ENCODE results near the gene ASMTL. TPM values are rescaled to one million over a fixed set of nuclear protein-coding genes. Genes with fewer than 3 reads are reported as not detected.

ASMTL gene
- total and polyA plus RNA-seq, 3 experiments from 2014 or later: 26.1 to 47.9 (median 26.5) TPM

DNA sequence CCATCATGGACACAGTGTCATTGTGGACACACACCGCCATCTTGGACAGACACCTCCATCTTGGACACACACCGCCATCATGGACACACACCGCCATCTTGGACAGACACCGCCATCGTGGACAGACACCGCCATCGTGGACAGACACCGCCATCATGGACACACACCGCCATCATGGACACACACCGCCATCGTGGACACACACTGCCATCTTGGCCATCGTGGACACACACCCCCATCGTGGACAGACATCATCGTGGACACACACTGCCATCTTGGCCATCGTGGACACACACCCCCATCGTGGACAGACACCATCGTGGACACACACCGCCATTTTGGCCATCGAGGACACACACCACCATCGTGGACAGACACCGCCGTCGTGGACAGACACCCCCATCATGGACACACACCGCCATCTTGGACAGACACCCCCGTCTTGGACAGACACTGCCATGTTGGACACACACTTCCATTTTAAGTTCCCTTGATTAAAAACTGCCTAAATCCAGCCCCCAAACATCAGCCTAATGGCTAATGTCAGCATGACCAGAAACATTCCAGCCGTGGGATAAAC is 9.1 kb downstream of the ASMTL start:
- POLR2A ChIA-PET: no interaction called here
- Histone ChIP-seq H3K36me3 (ENCODE audit: insufficient read depth, low read length) (peaks cover 5% of the 10 kb centered on the region), H3K9me3 (ENCODE audit: low read length) (no peaks in the 10 kb centered on the region), H3K4me1 (ENCODE audit: insufficient read depth, low read length) (no peaks in the 10 kb centered on the region), H3K4me3 (ENCODE audit: low read length) (no peak overlapping the region), H3K27ac (ENCODE audit: low read depth, low read length) (no peak overlapping the region), H3K27me3 (ENCODE audit: insufficient read depth, low read length, poor library complexity, severe bottlenecking) (no peaks in the 10 kb centered on the region)
- peaks cover 0 to 3% of the 10 kb centered on the region in 2 donors for H3K27me3 Mint-ChIP-seq
- H3K27ac Mint-ChIP-seq: peak overlapping the region in 3 of 8 donors; percentile 8 to 64 (median 31)
- no peak overlapping the region for H3K4me3 Mint-ChIP-seq
- no peak for DNase-seq
- peaks cover 3 to 19% (median 7%) of the 10 kb centered on the region in 5 donors for H3K9me3 Mint-ChIP-seq
- CTCF ChIA-PET: no interaction called here
- peaks cover 3 to 26% (median 4%) of the 10 kb centered on the region in 3 donors for H3K4me1 Mint-ChIP-seq
- H3K36me3 Mint-ChIP-seq: peaks cover 12 to 44% (median 33%) of the 10 kb centered on the region in 3 donors

DNA sequence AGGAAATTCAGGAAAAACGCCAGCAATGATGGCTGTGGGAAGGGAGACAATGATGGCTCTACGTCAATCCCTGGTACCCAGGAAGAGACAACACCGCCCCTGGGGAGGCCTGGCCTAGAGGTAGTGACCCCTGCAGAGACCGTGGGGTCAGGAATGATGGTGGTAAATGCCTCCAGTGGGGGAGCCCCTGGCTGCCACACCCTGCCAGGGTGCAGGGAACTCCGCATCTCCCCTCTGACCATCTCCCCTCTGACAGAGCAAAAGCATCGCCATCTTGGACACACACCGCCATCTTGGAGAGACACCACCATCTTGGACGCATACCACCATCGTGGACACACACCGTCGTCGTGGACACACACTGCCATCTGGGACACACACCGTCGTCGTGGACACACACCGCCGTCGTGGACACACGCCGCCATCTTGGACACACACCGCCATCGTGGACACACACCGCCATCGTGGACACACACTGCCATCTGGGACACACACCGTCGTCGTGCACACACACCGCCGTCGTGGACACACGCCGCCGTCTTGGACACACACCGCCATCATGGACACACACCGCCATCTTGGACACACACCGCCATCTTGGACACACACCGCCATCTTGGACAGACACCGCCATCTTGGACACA is 9.9 kb downstream of the ASMTL start:
- Histone ChIP-seq H3K9me3 (ENCODE audit: low read length) (no peaks in the 10 kb centered on the region), H3K27me3 (ENCODE audit: insufficient read depth, low read length, poor library complexity, severe bottlenecking) (no peaks in the 10 kb centered on the region), H3K36me3 (ENCODE audit: insufficient read depth, low read length) (peaks cover 5% of the 10 kb centered on the region), H3K4me3 (ENCODE audit: low read length) (no peak overlapping the region), H3K27ac (ENCODE audit: low read depth, low read length) (no peak overlapping the region), H3K4me1 (ENCODE audit: insufficient read depth, low read length) (no peaks in the 10 kb centered on the region)
- H3K36me3 Mint-ChIP-seq: peaks cover 13 to 50% (median 28%) of the 10 kb centered on the region in 3 donors
- no peak overlapping the region for H3K27ac Mint-ChIP-seq
- ChIA-PET CTCF (no interaction called here), POLR2A (no interaction called here)
- H3K9me3 Mint-ChIP-seq: peaks cover 3 to 14% (median 7%) of the 10 kb centered on the region in 5 donors
- no peak for DNase-seq
- H3K27me3 Mint-ChIP-seq: peaks cover 0 to 3% of the 10 kb centered on the region in 2 donors
- H3K4me3 Mint-ChIP-seq: no peak overlapping the region
- H3K4me1 Mint-ChIP-seq: peaks cover 3 to 20% (median 4%) of the 10 kb centered on the region in 3 donors

GRCh38 chrX:1442016-1442665 is 10.6 kb downstream of the ASMTL start:
- ChIA-PET POLR2A (no interaction called here), CTCF (no interaction called here)
- H3K4me1 ChIP-seq (ENCODE audit: insufficient read depth, low read length): no peaks in the 10 kb centered on the region
- H3K9me3 ChIP-seq (ENCODE audit: low read length): no peaks in the 10 kb centered on the region
- Mint-ChIP-seq H3K27ac (no peak overlapping the region), H3K4me1 (peaks cover 4 to 14% (median 4%) of the 10 kb centered on the region in 3 donors), H3K4me3 (no peak overlapping the region), H3K27me3 (peaks cover 0 to 4% of the 10 kb centered on the region in 2 donors), H3K9me3 (peaks cover 2 to 11% (median 5%) of the 10 kb centered on the region in 5 donors), H3K36me3 (peaks cover 17 to 53% (median 29%) of the 10 kb centered on the region in 3 donors)
- no peaks in the 10 kb centered on the region for H3K27me3 ChIP-seq (ENCODE audit: insufficient read depth, low read length, poor library complexity, severe bottlenecking)
- no peak overlapping the region for H3K4me3 ChIP-seq (ENCODE audit: low read length)
- H3K27ac ChIP-seq (ENCODE audit: low read depth, low read length): no peak overlapping the region
- peaks cover 5% of the 10 kb centered on the region for H3K36me3 ChIP-seq (ENCODE audit: insufficient read depth, low read length)
- DNase-seq: no peak

- Histone ChIP-seq H3K27me3 (ENCODE audit: insufficient read depth, low read length, poor library complexity, severe bottlenecking) (no peaks in the 10 kb centered on the region), H3K9me3 (ENCODE audit: low read length) (no peaks in the 10 kb centered on the region), H3K4me3 (ENCODE audit: low read length) (no peak overlapping the region), H3K36me3 (ENCODE audit: insufficient read depth, low read length) (peaks cover 9% of the 10 kb centered on the region), H3K4me1 (ENCODE audit: insufficient read depth, low read length) (no peaks in the 10 kb centered on the region), H3K27ac (ENCODE audit: low read depth, low read length) (no peak overlapping the region)
- CTCF ChIA-PET: no interaction called here
- Mint-ChIP-seq H3K27me3 (peaks cover 0 to 1% of the 10 kb centered on the region in 2 donors), H3K4me3 (no peak overlapping the region), H3K36me3 (peaks cover 26 to 60% (median 32%) of the 10 kb centered on the region in 3 donors), H3K4me1 (peaks cover 0 to 12% (median 2%) of the 10 kb centered on the region in 3 donors), H3K9me3 (peaks cover 0 to 9% (median 0%) of the 10 kb centered on the region in 5 donors), H3K27ac (no peak overlapping the region)
- POLR2A ChIA-PET: no interaction called here
- DNase-seq: no peak
Measured at GRCh38 chrX:1440506-1440905, 12.2 kb downstream of the ASMTL start.

DNA sequence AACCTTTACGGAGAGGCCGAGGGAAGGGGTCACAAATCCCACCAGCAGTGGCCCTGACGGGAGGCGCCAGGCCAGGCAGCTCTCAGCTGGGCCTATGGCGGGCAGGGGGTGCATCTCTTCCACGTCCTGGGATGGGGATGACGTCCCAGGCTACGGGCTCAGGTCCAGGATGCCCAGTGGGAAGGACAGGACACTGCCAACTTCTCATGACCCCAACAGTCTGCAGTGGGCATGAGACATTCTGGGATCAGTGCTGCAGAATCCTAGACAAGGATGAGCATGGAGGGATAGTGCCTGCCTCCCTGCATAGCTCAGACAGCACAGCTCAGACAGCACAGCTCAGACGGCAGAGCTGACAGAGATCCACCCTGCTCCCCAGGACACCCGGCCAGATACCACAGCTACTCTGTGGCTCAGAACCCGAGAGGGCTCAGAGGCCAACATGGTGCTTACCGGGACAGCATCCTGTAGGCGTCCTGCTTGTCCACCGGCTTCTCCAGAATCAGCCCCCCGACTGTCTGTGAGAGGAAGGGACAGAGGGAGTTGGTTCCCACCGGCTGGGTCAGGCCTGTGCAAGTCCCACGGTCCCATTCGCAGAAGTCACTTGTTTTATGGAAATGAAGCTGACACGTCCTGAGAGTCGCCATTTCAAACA is 17.3 kb downstream of the ASMTL start:
- no peaks in the 10 kb centered on the region for H3K9me3 Mint-ChIP-seq
- peaks cover 4% of the 10 kb centered on the region for H3K36me3 ChIP-seq (ENCODE audit: insufficient read depth, low read length)
- no peak overlapping the region for H3K4me3 ChIP-seq (ENCODE audit: low read length)
- DNase-seq: peak in 1 of 5 donors; percentile 42
- no peaks in the 10 kb centered on the region for H3K9me3 ChIP-seq (ENCODE audit: low read length)
- no peak overlapping the region for H3K27ac ChIP-seq (ENCODE audit: low read depth, low read length)
- H3K4me1 Mint-ChIP-seq: peaks cover 0 to 2% (median 0%) of the 10 kb centered on the region in 3 donors
- ChIA-PET POLR2A (no interaction called here), CTCF (no interaction called here)
- H3K27me3 ChIP-seq (ENCODE audit: insufficient read depth, low read length, poor library complexity, severe bottlenecking): no peaks in the 10 kb centered on the region
- no peak overlapping the region for H3K4me3 Mint-ChIP-seq
- H3K27ac Mint-ChIP-seq: no peak overlapping the region
- H3K4me1 ChIP-seq (ENCODE audit: insufficient read depth, low read length): no peaks in the 10 kb centered on the region
- peaks cover 15 to 63% (median 20%) of the 10 kb centered on the region in 3 donors for H3K36me3 Mint-ChIP-seq
- peaks cover 0 to 1% of the 10 kb centered on the region in 2 donors for H3K27me3 Mint-ChIP-seq

DNA sequence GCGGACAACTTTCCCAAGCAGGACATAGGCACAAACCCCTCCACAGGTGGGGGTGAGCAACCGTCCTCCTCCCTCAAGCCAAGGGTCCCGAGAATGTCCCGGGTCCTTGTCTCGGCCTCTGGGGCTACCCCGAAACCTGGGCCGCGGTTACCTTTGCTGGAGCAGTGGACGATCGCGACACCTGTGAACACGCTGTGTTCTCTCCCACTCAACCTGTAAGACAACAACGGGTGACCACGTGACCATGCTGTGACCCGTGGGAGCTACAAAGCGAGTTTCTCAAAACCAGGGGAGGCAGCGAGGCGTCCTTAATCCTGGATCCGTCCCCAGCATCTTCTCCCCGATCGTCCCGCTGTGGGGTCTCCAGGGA is 17.9 kb downstream of the ASMTL start:
- H3K27ac Mint-ChIP-seq: no peak overlapping the region
- no peaks in the 10 kb centered on the region for H3K9me3 Mint-ChIP-seq
- no peak overlapping the region for H3K4me3 Mint-ChIP-seq
- Histone ChIP-seq H3K9me3 (ENCODE audit: low read length) (no peaks in the 10 kb centered on the region), H3K27ac (ENCODE audit: low read depth, low read length) (no peak overlapping the region), H3K4me1 (ENCODE audit: insufficient read depth, low read length) (no peaks in the 10 kb centered on the region), H3K4me3 (ENCODE audit: low read length) (no peak overlapping the region), H3K27me3 (ENCODE audit: insufficient read depth, low read length, poor library complexity, severe bottlenecking) (no peaks in the 10 kb centered on the region), H3K36me3 (ENCODE audit: insufficient read depth, low read length) (peaks cover 4% of the 10 kb centered on the region)
- DNase-seq: no peak
- CTCF ChIA-PET: no interaction called here
- H3K4me1 Mint-ChIP-seq: peaks cover 0 to 2% (median 0%) of the 10 kb centered on the region in 3 donors
- H3K27me3 Mint-ChIP-seq: peaks cover 0 to 1% of the 10 kb centered on the region in 2 donors
- POLR2A ChIA-PET: no interaction called here
- H3K36me3 Mint-ChIP-seq: peaks cover 15 to 62% (median 22%) of the 10 kb centered on the region in 3 donors

- Mint-ChIP-seq H3K4me1 (peaks cover 0 to 2% (median 0%) of the 10 kb centered on the region in 3 donors), H3K27me3 (peaks cover 0 to 1% of the 10 kb centered on the region in 2 donors), H3K36me3 (peaks cover 15 to 52% (median 20%) of the 10 kb centered on the region in 3 donors), H3K27ac (peak overlapping the region in 1 of 8 donors; percentile 81), H3K9me3 (no peaks in the 10 kb centered on the region), H3K4me3 (no peak overlapping the region)
- H3K36me3 ChIP-seq (ENCODE audit: insufficient read depth, low read length): peaks cover 4% of the 10 kb centered on the region
- ChIA-PET CTCF (no interaction called here), POLR2A (no interaction called here)
- no peaks in the 10 kb centered on the region for H3K9me3 ChIP-seq (ENCODE audit: low read length)
- no peaks in the 10 kb centered on the region for H3K27me3 ChIP-seq (ENCODE audit: insufficient read depth, low read length, poor library complexity, severe bottlenecking)
- no peaks in the 10 kb centered on the region for H3K4me1 ChIP-seq (ENCODE audit: insufficient read depth, low read length)
- peak in 1 of 5 donors; percentile 21 for DNase-seq
- no peak overlapping the region for H3K4me3 ChIP-seq (ENCODE audit: low read length)
- H3K27ac ChIP-seq (ENCODE audit: low read depth, low read length): no peak overlapping the region
Measured at GRCh38 chrX:1433646-1434357, 18.9 kb downstream of the ASMTL start.

Data from CD8-positive, alpha-beta memory T cell (primary cell).